NCI-H82 treated with DMSO at 0.1 percent for 48 hours (cell line): ENCODE measurements around the gene PGD.
"Not testable (repeated sequence)": the region's sequence is repeated elsewhere in the genome, so short reads cannot be mapped to it uniquely, and the experiment has no call there.

Experiments
- DNase-seq: peaks from one replicate; lab custom pipeline; 2025; ENCODE audit not compliant: unreplicated experiment; lab: John Stamatoyannopoulos, UW

Gene PGD

GRCh38 chr1:10433790-10434189 lies 34.9 kb downstream of the PGD start:
- DNase-seq = no peak

- DNase-seq = no peak
These were observed 35.7 kb downstream of the PGD start for GRCh38 chr1:10434590-10434989.

- no peak for DNase-seq
These were observed 38.2 kb downstream of the PGD start for GRCh38 chr1:10437052-10437451.

GRCh38 chr1:10438677-10439163 lies 39.9 kb downstream of the PGD start:
- no peak for DNase-seq

GRCh38 chr1:10440305-10440704 lies 41.4 kb downstream of the PGD start:
- DNase-seq = no peak

- no peak for DNase-seq
These were observed 41.9 kb downstream of the PGD start for GRCh38 chr1:10440794-10441193.

GRCh38 chr1:10444248-10444647 lies 45.4 kb downstream of the PGD start:
- no peak for DNase-seq

- DNase-seq = no peak
These were observed 46.0 kb downstream of the PGD start for GRCh38 chr1:10444795-10445397.

GRCh38 chr1:10446790-10447422 lies 48.0 kb downstream of the PGD start:
- no peak for DNase-seq

- DNase-seq = no peak
These were observed 50.9 kb downstream of the PGD start, which contains the start of gene CORT for GRCh38 chr1:10449751-10450150. Gene CORT (plus strand): TSS chr1:10450031. CDS start chr1:10450224, 193 bp downstream.

- DNase-seq = no peak
These were observed 51.4 kb downstream of the PGD start for GRCh38 chr1:10450156-10450814.

GRCh38 chr1:10450836-10451235 lies 52.0 kb downstream of the PGD start:
- DNase-seq = no peak

GRCh38 chr1:10451287-10451686 lies 52.4 kb downstream of the PGD start:
- DNase-seq = no peak

- no peak for DNase-seq
These were observed 57.2 kb downstream of the PGD start for GRCh38 chr1:10456048-10456447.

GRCh38 chr1:10456661-10457060 lies 57.8 kb downstream of the PGD start:
- DNase-seq = no peak

GRCh38 chr1:10457462-10457861 lies 58.6 kb downstream of the PGD start:
- DNase-seq = not testable (repeated sequence)

- DNase-seq = no peak
These were observed 59.0 kb downstream of the PGD start for GRCh38 chr1:10457875-10458274.

GRCh38 chr1:10459184-10459583 lies 60.3 kb downstream of the PGD start:
- DNase-seq = no peak

GRCh38 chr1:10467078-10467477 lies 68.2 kb downstream of the PGD start:
- DNase-seq = no peak

GRCh38 chr1:10470043-10470442 lies 71.2 kb downstream of the PGD start:
- DNase-seq = no peak
